Measurements from ENCODE around the gene GSTT4.
"Not testable (repeated sequence)": the region's sequence is repeated elsewhere in the genome, so short reads cannot be mapped to it uniquely, and the experiment has no call there.

Gene GSTT4

DNA sequence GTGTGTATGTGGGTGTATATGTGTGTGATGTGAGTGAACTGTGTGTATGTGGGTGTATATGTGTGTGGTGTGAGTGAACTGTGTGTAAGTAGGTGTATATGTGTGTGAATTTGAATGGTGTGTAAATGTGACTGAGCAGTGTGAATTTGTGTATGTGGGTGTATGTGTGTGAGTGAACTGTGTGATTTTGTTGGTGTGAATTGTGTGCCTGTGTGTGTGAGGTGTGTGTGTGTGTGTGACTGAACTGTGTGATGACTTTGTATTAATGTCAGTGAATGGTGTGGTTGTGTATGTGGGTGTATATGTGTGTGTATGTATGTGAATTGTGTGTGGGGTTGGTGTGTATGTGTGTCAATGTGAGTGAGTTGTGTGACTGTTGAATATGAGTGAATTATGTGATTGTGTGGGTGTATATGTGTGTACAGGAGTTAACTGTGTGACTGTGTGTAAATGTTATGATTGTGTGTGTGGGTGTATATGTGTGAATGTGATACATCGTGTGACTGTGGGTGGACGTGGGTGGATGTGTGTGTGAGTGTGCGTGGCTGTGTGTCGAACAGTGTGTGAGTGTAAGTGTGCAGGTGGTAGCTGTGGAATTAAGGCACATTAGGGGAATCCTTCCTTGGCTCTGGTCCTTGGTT lies 18.6 kb downstream of the GSTT4 start:
- not testable (repeated sequence) for DNase-seq (ENCODE audit: low read depth)

DNA sequence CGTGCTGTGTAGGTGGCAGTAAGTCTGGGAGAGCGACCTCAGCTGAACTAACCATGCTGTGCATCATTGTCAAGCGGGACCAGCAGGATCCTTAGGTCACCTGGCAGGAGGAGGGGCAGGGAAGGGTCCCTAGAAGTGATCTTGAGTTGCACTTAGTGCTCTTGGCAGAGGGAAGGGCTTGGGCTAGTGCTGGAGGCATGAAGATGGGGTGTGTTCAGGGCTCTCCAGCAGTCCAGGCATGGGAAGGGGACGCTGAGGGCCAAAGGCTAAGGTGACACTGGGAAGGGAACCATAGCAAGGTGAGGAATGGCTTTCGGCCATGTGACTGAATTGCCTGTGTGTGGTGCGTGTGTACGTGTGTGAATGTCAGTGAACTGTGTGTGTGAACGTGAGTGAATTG lies 19.2 kb downstream of the GSTT4 start:
- DNase-seq (ENCODE audit: low read depth) = not testable (repeated sequence)

DNA sequence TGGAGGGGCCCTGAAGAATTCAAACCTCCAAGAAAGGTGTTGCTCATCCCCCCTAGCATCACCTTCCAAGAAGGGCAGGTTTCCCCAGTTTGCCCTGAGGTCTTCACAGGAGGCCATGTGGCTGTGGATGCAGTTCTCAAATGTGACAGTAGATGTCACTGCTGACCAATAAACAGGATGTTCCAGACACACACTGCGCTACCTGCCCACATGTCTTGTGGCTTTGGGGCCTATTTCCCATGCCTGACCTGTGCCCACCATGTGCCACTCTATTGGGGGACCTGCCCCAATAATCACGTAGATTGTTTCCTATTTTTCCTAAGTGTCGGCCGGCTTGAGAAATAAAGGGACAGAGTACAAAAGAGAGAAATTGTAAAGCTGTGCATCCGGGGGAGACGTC lies 20.8 kb downstream of the GSTT4 start:
- DNase-seq (ENCODE audit: low read depth) = peak; percentile 5

DNA sequence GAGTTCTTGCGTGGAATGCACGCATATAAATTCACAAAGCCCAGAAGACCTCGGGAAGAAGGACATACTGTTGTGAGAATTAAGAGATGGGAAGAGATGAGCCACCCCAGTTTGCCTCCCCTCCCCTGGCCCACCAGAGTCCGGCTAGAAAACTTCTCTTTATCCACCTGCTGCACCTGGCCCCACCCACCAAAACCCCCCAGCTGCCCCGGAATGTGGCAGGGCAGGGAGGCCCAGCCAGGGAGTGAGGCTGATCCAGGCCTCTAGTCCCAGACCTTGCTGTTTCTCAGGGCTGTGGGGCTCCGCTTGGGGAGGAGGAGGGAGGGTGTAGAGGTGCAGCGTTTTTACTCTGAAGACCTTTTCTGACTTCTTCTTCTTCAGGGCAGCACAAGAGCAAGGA lies 24.7 kb downstream of the GSTT4 start:
- not testable (repeated sequence) for DNase-seq (ENCODE audit: low read depth)

DNA sequence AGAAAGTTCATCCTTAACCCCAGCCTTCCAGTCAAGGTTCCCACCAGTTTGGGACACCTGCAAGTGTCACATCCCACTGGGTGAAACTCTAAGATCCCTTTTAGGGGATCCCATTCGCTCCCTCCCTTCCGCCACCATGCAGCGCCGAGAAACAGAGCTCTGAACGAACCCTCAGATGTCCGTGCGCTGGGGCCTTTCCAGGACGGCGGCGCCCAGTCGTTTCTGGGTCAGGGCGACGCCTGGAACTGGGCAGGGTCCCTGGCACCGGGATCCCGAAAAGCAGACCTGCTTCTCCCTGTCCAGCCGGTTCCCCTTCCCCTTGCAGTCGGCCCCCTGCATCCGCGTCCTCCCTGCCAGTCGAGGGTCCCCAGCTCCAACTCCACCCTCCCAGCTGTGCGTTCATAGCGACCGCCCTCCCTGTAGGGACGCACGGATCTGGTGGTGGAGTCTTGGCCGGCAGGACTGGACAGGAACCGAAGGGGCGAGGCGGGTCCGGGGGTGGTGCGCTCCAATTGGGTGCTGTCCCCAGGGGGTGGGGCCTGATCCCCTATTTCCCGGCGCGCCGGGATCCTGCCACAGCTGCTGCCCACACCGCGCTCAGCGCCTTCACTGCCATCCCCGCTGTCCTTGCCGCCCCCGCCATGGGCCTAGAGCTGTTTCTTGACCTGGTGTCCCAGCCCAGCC lies 25.6 kb downstream of the GSTT4 start, which contains the start of gene GSTT2:
Gene GSTT2, plus strand, starts transcription at position 578 of the 684 bp plus-strand sequence.
- not testable (repeated sequence) for DNase-seq (ENCODE audit: low read depth)

DNA sequence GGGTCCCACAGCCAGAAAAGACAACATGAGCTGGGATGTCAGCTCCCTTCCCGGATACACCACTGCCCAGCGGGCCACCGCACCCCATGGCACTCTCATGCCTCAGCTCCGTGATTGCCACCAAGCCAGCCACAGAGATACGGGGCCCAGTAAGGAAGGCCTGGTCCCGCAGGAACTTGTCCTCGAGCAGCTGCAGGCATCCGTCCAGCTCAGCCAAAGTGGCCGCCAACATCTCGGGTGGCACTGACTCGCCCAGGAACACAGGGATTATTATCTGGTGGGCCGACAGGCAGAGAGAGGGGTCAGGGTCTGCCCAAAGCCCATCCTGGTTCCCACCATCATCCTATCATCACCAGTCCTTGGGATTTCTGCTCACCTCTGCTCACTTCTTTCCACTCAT lies 27.9 kb downstream of the GSTT4 start:
- not testable (repeated sequence) for DNase-seq (ENCODE audit: low read depth)

DNA sequence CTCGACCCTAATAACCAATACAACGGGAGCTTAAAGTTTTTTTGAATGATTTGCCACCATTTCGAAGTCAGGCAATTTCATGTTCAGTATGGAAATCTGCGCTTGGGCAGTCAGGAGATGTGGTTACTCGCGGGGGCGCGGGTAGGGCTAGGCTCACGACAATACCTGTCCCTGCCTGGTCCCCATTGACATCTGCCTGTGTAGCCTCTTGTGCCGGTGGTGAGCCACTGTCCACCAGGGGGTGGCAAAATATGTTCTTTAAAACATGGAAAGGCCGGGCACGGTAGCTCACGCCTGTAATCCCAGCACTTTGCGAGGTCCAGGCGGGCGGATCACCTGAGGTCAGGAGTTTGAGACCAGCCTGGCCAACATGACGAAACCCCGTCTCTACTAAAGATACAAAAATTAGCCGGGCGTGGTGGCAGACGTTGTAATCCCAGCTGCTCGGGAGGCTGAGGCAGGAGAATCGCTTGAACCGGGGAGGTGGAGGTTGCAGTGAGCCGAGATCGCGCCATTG lies 30.4 kb downstream of the GSTT4 start:
- DNase-seq (ENCODE audit: low read depth) = not testable (repeated sequence)

DNA sequence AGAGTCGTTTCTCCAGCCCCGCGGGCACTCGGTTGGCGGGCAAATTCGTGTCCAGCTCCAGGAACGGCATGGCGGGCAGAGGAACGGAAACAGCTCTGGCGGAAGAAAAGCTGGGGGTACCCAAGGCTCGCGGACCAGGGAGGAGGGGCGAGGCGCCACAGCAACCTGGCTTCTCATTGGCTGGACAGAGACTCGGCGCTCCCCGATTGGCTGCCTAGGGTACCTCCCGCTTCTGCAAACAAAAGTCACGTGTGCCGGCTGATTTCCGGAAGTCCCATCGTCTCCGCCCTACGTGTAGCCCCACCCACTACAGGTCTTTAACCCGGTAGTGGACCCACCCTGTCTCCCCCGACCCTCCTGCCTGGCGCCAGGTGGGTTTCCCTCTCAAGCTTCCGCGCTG lies 30.9 kb downstream of the GSTT4 start, which contains the start of gene DDT:
Gene DDT, minus strand, starts transcription at position 97 of the 400 bp plus-strand sequence. Its CDS starts 27 bp downstream, at position 70.
- not testable (repeated sequence) for DNase-seq (ENCODE audit: low read depth)

DNA sequence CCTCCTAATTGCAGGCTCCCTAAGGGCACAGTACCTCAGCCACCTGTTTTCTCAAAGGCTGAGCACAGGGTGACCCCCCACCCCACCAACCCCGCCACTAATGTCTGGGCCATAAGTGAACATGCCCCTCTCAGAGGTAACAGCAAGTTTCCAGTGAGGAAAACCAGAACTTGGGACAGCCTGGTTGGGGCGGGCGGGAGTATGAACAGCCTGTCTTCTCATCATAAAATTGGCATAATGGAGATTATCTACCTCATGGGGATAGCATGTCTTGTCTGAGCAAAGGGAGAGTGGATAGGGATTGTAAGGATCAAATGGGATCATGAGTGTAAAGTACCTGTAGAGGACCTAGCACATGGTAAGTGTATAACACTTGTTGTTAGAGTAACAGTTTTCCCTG lies 33.3 kb downstream of the GSTT4 start:
- not testable (repeated sequence) for DNase-seq (ENCODE audit: low read depth)

DNA sequence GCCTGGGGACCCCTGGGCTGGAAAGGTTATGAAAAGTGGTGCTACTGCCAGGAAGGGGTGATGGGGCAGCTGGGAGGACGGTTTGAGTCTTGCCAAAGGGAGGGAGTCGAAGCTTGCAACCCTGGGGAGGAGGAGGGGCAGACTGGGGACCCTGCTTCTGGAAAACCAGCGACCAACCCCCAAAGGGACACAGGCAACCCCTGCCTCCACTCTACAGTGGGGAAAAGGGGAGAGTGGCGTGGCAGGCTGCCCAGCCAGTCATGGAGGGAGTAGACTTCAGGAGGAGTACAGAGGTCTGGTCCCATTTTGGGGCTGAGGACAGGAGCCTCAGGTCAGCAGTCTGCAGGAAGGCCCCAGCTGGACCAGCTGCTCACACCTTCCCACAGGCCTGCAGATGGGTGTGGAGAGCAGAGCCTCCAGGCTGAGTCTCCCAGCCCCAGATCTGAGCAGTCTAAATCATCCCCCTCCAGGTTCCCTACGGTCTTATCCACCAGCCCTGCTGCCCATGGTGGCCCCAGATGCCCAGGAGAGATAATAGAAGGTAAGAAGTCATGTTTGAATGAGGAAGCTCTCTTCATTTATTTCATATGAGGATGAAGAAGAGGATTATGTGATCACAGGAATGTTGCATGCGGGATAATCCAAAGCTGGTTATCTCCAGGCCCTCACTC lies 34.3 kb downstream of the GSTT4 start:
- DNase-seq (ENCODE audit: low read depth) = no peak

DNA sequence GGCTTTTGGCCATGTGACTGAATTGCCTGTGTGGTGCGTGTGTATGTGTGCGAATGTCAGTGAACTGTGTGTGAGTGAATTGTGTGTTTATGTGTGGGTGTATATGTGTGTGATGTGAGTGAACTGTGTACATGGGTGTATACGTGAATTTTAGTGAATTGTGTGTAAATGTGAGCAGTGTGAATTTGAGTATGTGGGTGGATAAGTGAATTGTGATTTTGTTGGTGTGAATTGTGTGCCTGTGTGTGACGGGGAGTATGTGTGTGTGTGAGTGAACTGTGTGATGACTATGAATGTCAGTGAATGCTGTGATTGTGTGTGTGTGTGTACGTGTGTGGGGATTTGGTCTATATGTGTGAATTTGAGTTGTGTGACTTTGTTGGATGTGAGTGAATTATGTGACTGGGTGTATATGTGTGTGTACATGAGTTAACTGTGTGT lies 35.0 kb downstream of the GSTT4 start:
- no peak for DNase-seq (ENCODE audit: low read depth)

DNA sequence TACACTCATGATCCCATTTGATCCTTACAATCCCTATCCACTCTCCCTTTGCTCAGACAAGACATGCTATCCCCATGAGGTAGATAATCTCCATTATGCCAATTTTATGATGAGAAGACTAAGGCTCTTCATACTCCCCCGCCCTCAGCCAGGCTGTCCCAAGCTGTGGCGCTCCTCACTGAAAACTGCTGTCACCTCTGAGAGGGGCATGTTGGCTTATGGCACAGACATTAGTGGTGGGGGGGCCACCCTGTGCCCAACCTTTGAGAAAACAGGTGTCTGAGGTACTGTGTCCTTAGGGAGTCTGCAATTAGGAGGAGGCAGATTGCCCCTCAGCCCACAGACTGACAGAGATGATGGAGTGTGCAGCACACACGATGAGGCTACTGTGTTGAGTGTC lies 36.2 kb downstream of the GSTT4 start:
- DNase-seq (ENCODE audit: low read depth) = no peak

DNA sequence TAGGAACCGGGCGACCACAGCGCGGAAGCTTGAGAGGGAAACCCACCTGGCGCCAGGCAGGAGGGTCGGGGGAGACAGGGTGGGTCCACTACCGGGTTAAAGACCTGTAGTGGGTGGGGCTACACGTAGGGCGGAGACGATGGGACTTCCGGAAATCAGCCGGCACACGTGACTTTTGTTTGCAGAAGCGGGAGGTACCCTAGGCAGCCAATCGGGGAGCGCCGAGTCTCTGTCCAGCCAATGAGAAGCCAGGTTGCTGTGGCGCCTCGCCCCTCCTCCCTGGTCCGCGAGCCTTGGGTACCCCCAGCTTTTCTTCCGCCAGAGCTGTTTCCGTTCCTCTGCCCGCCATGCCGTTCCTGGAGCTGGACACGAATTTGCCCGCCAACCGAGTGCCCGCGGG lies 38.7 kb downstream of the GSTT4 start, which contains the start of gene DDTL:
Gene DDTL, plus strand, starts transcription at position 321 of the 400 bp plus-strand sequence. Its CDS starts 27 bp downstream, at position 348.
- DNase-seq (ENCODE audit: low read depth) = not testable (repeated sequence)

DNA sequence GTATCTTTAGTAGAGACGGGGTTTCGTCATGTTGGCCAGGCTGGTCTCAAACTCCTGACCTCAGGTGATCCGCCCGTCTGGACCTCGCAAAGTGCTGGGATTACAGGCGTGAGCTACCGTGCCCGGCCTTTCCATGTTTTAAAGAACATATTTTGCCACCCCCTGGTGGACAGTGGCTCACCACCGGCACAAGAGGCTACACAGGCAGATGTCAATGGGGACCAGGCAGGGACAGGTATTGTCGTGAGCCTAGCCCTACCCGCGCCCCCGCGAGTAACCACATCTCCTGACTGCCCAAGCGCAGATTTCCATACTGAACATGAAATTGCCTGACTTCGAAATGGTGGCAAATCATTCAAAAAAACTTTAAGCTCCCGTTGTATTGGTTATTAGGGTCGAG lies 39.2 kb downstream of the GSTT4 start:
- DNase-seq (ENCODE audit: low read depth) = not testable (repeated sequence)

DNA sequence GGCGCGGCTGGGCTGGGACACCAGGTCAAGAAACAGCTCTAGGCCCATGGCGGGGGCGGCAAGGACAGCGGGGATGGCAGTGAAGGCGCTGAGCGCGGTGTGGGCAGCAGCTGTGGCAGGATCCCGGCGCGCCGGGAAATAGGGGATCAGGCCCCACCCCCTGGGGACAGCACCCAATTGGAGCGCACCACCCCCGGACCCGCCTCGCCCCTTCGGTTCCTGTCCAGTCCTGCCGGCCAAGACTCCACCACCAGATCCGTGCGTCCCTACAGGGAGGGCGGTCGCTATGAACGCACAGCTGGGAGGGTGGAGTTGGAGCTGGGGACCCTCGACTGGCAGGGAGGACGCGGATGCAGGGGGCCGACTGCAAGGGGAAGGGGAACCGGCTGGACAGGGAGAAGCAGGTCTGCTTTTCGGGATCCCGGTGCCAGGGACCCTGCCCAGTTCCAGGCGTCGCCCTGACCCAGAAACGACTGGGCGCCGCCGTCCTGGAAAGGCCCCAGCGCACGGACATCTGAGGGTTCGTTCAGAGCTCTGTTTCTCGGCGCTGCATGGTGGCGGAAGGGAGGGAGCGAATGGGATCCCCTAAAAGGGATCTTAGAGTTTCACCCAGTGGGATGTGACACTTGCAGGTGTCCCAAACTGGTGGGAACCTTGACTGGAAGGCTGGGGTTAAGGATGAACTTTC lies 44.0 kb downstream of the GSTT4 start, which contains the start of gene GSTT2B:
Gene GSTT2B, minus strand, starts transcription at position 112 of the 688 bp plus-strand sequence. Its CDS starts 64 bp downstream, at position 48.
- not testable (repeated sequence) for DNase-seq (ENCODE audit: low read depth)

DNA sequence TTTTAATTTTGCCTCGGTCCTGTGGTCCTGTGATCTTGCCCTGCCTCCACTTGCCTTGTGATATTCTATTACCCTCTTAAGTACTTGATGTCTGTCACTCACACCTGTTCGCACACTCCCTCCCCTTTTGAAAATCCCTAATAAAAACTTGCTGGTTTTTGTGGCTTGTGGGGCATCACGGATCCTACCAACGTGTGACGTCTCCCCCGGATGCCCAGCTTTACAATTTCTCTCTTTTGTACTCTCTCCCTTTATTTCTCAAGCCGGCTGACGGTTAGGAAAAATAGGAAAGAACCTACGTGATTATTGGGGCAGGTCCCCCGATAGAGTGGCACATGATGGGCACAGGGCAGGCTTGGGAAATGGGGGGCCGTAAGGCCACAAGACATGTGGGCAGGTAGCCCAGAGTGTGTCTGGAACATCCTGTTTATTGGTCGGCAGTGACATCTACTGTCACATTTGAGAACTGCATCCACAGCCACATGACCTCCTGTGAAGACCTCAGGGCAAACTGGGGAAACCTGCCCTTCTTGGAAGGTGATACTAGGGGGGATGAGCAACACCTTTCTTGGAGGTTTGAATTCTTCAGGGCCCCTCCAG lies 48.9 kb downstream of the GSTT4 start:
- DNase-seq (ENCODE audit: low read depth) = peak; percentile 74

DNA sequence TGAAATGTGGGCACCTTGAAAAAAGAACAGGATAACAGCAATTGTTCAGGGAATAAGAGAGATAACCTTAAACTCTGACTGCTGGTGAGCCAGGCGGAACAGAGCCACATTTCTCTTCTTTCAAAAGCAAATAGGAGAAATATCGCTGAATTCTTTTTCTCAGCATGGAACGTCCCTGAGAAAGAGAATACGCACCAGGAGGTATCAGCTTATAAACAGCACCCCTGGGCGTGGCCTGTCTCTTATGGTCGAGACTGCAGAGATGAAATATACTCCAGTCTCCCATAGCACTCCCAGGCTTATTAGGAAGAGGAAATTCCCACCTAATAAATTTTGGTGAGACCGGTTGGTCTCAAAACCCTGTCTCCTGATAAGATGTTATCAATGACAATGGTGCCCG lies 49.4 kb downstream of the GSTT4 start:
- not testable (repeated sequence) for DNase-seq (ENCODE audit: low read depth)

DNA sequence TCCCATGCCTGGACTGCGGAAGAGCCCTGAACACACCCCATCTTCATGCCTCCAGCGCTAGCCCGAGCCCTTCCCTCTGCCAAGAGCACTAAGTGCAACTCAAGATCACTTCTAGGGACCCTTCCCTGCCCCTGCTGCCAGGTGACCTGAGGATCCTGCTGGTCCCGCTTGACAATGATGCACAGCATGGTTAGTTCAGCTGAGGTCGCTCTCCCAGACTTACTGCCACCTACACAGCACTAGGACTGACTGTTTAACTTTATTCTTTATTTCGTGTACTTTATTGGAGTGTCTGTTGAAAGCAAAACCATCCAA lies 50.3 kb downstream of the GSTT4 start:
- not testable (repeated sequence) for DNase-seq (ENCODE audit: low read depth)

DNA sequence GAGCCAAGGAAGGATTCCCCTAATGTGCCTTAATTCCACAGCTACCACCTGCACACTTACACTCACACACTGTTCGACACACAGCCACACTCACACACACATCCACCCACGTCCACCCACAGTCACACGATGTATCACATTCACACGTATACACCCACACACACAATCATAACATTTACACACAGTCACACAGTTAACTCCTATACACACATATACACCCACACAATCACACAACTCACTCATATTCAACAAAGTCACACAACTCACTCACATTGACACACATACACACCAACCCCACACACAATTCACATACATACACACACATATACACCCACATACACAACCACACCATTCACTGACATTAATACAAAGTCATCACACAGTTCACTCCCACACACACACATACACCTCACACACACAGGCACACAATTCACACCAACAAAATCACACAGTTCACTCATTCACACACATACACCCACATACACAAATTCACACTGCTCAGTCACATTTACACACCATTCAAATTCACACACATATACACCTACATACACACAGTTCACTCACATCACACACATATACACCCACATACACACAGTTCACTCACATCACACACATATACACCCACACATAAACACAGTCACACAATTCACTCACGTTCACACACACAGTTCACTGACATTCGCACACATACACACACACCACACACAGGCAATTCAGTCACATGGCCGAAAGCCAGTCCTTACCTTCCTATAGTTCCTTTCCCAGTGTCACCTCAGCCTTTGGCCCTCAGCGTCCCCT lies 50.9 kb downstream of the GSTT4 start:
- DNase-seq (ENCODE audit: low read depth) = not testable (repeated sequence)

DNA sequence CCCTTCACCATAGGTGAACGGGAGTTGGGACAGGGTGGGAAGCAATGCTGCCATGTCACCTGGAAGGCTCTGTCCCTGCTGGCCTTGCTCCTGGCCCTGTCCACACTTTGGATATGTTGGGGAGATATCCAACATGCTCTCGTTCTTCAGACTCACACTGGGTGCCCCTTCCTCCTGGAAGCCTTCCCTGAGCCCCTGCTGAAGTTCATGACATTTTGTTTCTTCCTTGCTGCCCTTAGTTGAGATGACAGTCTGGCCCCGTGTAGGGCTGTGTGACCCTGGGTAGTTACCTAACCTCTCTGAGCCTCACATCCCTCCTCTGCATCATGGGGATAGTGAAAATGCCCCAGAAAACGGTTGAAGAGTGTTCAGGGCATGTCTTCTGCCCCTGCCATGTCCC lies 51.8 kb downstream of the GSTT4 start:
- DNase-seq (ENCODE audit: low read depth) = not testable (repeated sequence)
